Activated CD4-positive, alpha-beta T cell treated with anti-CD3 and anti-CD28 coated beads, Interleukin-2, amount 10 ng/mL, durations not matched to agents 7 days and 5 days (primary cell): ENCODE results near the gene ARMC12. TPM values are rescaled to one million over a fixed set of nuclear protein-coding genes. Genes with fewer than 3 reads are reported as not detected.
"Not testable (repeated sequence)": the region's sequence is repeated elsewhere in the genome, so short reads cannot be mapped to it uniquely, and the experiment has no call there.

Experiments used
- CTCF ChIA-PET: fragments of 350-600 bp; sonication (Branson Sonifier 250); formaldehyde crosslinking; loops from one replicate; lab custom pipeline; 2021; ENCODE audit warnings: antibody characterized with exemption; lab: Charles Lee
- POLR2A ChIA-PET: fragments of 350-600 bp; sonication (Branson Sonifier 250); formaldehyde crosslinking; loops from one replicate; lab custom pipeline; 2021; ENCODE audit warnings: antibody characterized with exemption; lab: Charles Lee
- DNase-seq: peaks from one replicate; pipeline ENCODE4 v3.0.0-alpha.2; 2020
- H3K27ac Mint-ChIP-seq: one replicate; pipeline ENCODE4 v1.8.0; 2021; ENCODE audit warnings: mild to moderate bottlenecking, moderate library complexity, mixed read lengths
- H3K27me3 Mint-ChIP-seq: one replicate; pipeline ENCODE4 v1.8.0; 2021; ENCODE audit warnings: mixed read lengths
- H3K36me3 Mint-ChIP-seq: one replicate; pipeline ENCODE4 v1.8.0; 2021; ENCODE audit warnings: low read depth, mixed read lengths
- H3K4me1 Mint-ChIP-seq: one replicate; pipeline ENCODE4 v1.8.0; 2021; ENCODE audit warnings: mixed read lengths
- H3K4me3 Mint-ChIP-seq: one replicate; pipeline ENCODE4 v1.8.0; 2021; ENCODE audit warnings: mild to moderate bottlenecking, moderate library complexity, mixed read lengths
- H3K9me3 Mint-ChIP-seq: one replicate; pipeline ENCODE4 v1.8.0; 2021; ENCODE audit warnings: mixed read lengths
- total RNA-seq, 2 experiments: library from RNA; stranded (reverse); gene quantifications; one replicate each; pipeline ENCODE4 v1.2.3, GENCODE V29; 2021

Gene ARMC12
- total RNA-seq, 2 experiments from 2014 or later: 1.2 to 1.6 TPM

GRCh38 chr6:35729722-35730121, 7.1 kb upstream of the ARMC12 start:
- Mint-ChIP-seq H3K9me3 (no peaks in the 10 kb centered on the region), H3K4me3 (peak overlapping the region; percentile 0)
- CTCF ChIA-PET: no interaction called here

GRCh38 chr6:35730745-35731413, 6.0 kb upstream of the ARMC12 start:
- Mint-ChIP-seq H3K36me3 (no peaks in the 10 kb centered on the region), H3K4me1 (peaks cover 81% of the 10 kb centered on the region), H3K4me3 (peak overlapping the region; percentile 88), H3K27me3 (no peaks in the 10 kb centered on the region), H3K27ac (peak overlapping the region; percentile 99), H3K9me3 (no peaks in the 10 kb centered on the region)
- CTCF ChIA-PET: interaction anchor here (0.6 kb wide), 1 partner anchor 1542 kb away, joined by 3 read pairs; no protein-coding TSS in a partner anchor
- DNase-seq: no peak
- POLR2A ChIA-PET: no interaction called here

More at GRCh38 chr6:35729722-35730121, 7.1 kb upstream of the ARMC12 start:
- no peak for DNase-seq
- POLR2A ChIA-PET: no interaction called here
- H3K4me1 Mint-ChIP-seq: peaks cover 82% of the 10 kb centered on the region
- no peaks in the 10 kb centered on the region for H3K36me3 Mint-ChIP-seq
- H3K27ac Mint-ChIP-seq: peak overlapping the region; percentile 99
- no peaks in the 10 kb centered on the region for H3K27me3 Mint-ChIP-seq

- POLR2A ChIA-PET: no interaction called here
- Mint-ChIP-seq H3K4me1 (peaks cover 81% of the 10 kb centered on the region), H3K36me3 (no peaks in the 10 kb centered on the region), H3K4me3 (peak overlapping the region; percentile 88), H3K27ac (peak overlapping the region; percentile 99), H3K9me3 (no peaks in the 10 kb centered on the region), H3K27me3 (no peaks in the 10 kb centered on the region)
- CTCF ChIA-PET: interaction anchor here (0.6 kb wide), 2 partner anchors 211 to 1541 kb away, joined by 3 read pairs; no protein-coding TSS in a partner anchor
- DNase-seq: peak; percentile 97
Measured at GRCh38 chr6:35731414-35731735, 5.5 kb upstream of the ARMC12 start.

- peaks cover 79% of the 10 kb centered on the region for H3K4me1 Mint-ChIP-seq
- H3K9me3 Mint-ChIP-seq: no peaks in the 10 kb centered on the region
- no peaks in the 10 kb centered on the region for H3K27me3 Mint-ChIP-seq
- H3K4me3 Mint-ChIP-seq: peak overlapping the region; percentile 88
- H3K36me3 Mint-ChIP-seq: no peaks in the 10 kb centered on the region
- H3K27ac Mint-ChIP-seq: peak overlapping the region; percentile 99
- ChIA-PET CTCF (interaction anchor here (0.6 to 0.9 kb wide), 4 partner anchors 145 to 1541 kb away, joined by 3 read pairs; no protein-coding TSS in a partner anchor), POLR2A (interaction anchor here (0.7 kb wide), 1 partner anchor 63 kb away, joined by 3 read pairs; no protein-coding TSS in a partner anchor)
- peak; percentile 97 for DNase-seq
Measured at GRCh38 chr6:35731736-35732532, 4.9 kb upstream of the ARMC12 start.

- H3K4me3 Mint-ChIP-seq: no peak overlapping the region
- no peaks in the 10 kb centered on the region for H3K36me3 Mint-ChIP-seq
- CTCF ChIA-PET: interaction anchor here (0.5 to 1.5 kb wide), 8 partner anchors 8 to 181 kb away, joined by 3 to 5 read pairs (median 4); no protein-coding TSS in a partner anchor
- peaks cover 73% of the 10 kb centered on the region for H3K4me1 Mint-ChIP-seq
- H3K9me3 Mint-ChIP-seq: no peaks in the 10 kb centered on the region
- H3K27me3 Mint-ChIP-seq: no peaks in the 10 kb centered on the region
- no peak for DNase-seq
- POLR2A ChIA-PET: no interaction called here
- no peak overlapping the region for H3K27ac Mint-ChIP-seq
Measured at GRCh38 chr6:35733633-35734032, 3.2 kb upstream of the ARMC12 start.

GRCh38 chr6:35734319-35734718, 2.5 kb upstream of the ARMC12 start:
- POLR2A ChIA-PET, H3K27me3 Mint-ChIP-seq: not testable (repeated sequence)

GRCh38 chr6:35735452-35735851, 1.4 kb upstream of the ARMC12 start:
- CTCF ChIA-PET: interaction anchor here (0.6 to 2.7 kb wide), 12 partner anchors 8 to 258 kb away, joined by 3 to 41 read pairs (median 6); no protein-coding TSS in a partner anchor
- peaks cover 56% of the 10 kb centered on the region for H3K4me1 Mint-ChIP-seq
- no peaks in the 10 kb centered on the region for H3K36me3 Mint-ChIP-seq
- H3K4me3 Mint-ChIP-seq: no peak overlapping the region
- H3K27ac Mint-ChIP-seq: no peak overlapping the region
- DNase-seq: no peak
- H3K9me3 Mint-ChIP-seq: no peaks in the 10 kb centered on the region
- no peaks in the 10 kb centered on the region for H3K27me3 Mint-ChIP-seq
- POLR2A ChIA-PET: no interaction called here

More at GRCh38 chr6:35734319-35734718, 2.5 kb upstream of the ARMC12 start:
- H3K9me3 Mint-ChIP-seq, H3K27ac Mint-ChIP-seq, H3K4me3 Mint-ChIP-seq, DNase-seq, H3K36me3 Mint-ChIP-seq: not testable (repeated sequence)
- H3K4me1 Mint-ChIP-seq: peaks cover 66% of the 10 kb centered on the region
- CTCF ChIA-PET: interaction anchor here (0.6 to 1.5 kb wide), 6 partner anchors 17 to 502 kb away, joined by 3 to 5 read pairs (median 3); no protein-coding TSS in a partner anchor

- H3K27ac Mint-ChIP-seq: peak overlapping the region; percentile 66
Measured at GRCh38 chr6:35736253-35736894, 458 bp upstream of the ARMC12 start.

GRCh38 chr6:35737413-35738211, 780 bp downstream of the ARMC12 start:
- peak; percentile 50 for DNase-seq
- CTCF ChIA-PET: interaction anchor here (0.6 to 2.7 kb wide), 34 partner anchors 9 to 442 kb away, joined by 3 to 41 read pairs (median 4); no protein-coding TSS in a partner anchor
- H3K4me1 Mint-ChIP-seq: peaks cover 41% of the 10 kb centered on the region
- no peaks in the 10 kb centered on the region for H3K27me3 Mint-ChIP-seq
- H3K9me3 Mint-ChIP-seq: no peaks in the 10 kb centered on the region
- no peak overlapping the region for H3K4me3 Mint-ChIP-seq
- peak overlapping the region; percentile 88 for H3K27ac Mint-ChIP-seq
- POLR2A ChIA-PET: no interaction called here
- H3K36me3 Mint-ChIP-seq: no peaks in the 10 kb centered on the region

More at GRCh38 chr6:35736253-35736894, 458 bp upstream of the ARMC12 start:
- Mint-ChIP-seq H3K9me3 (no peaks in the 10 kb centered on the region), H3K4me3 (no peak overlapping the region), H3K4me1 (peaks cover 48% of the 10 kb centered on the region), H3K36me3 (no peaks in the 10 kb centered on the region), H3K27me3 (no peaks in the 10 kb centered on the region)
- DNase-seq: peak; percentile 90
- POLR2A ChIA-PET: interaction anchor here (0.5 to 1.1 kb wide), 4 partner anchors 19 to 467 kb away, joined by 3 to 4 read pairs (median 3); no protein-coding TSS in a partner anchor
- CTCF ChIA-PET: interaction anchor here (0.5 to 2.7 kb wide), 35 partner anchors 9 to 1248 kb away, joined by 3 to 41 read pairs (median 4); no protein-coding TSS in a partner anchor

- no peaks in the 10 kb centered on the region for H3K9me3 Mint-ChIP-seq
- CTCF ChIA-PET: interaction anchor here (1.3 kb wide), 1 partner anchor 155 kb away, joined by 3 read pairs; no protein-coding TSS in a partner anchor
- no peak for DNase-seq
- H3K27ac Mint-ChIP-seq: no peak overlapping the region
- POLR2A ChIA-PET: no interaction called here
- H3K36me3 Mint-ChIP-seq: no peaks in the 10 kb centered on the region
- no peaks in the 10 kb centered on the region for H3K27me3 Mint-ChIP-seq
- H3K4me1 Mint-ChIP-seq: peaks cover 26% of the 10 kb centered on the region
- no peak overlapping the region for H3K4me3 Mint-ChIP-seq
Measured at GRCh38 chr6:35739645-35740524, 3.1 kb downstream of the ARMC12 start.

- ChIA-PET CTCF (interaction anchor here (0.7 kb wide), 1 partner anchor 307 kb away, joined by 3 read pairs; no protein-coding TSS in a partner anchor), POLR2A (no interaction called here)
- Mint-ChIP-seq H3K36me3 (no peaks in the 10 kb centered on the region), H3K27ac (no peak overlapping the region), H3K4me3 (no peak overlapping the region), H3K4me1 (peaks cover under 1% of the 10 kb centered on the region), H3K27me3 (peaks cover under 1% of the 10 kb centered on the region), H3K9me3 (peaks cover 11% of the 10 kb centered on the region)
- DNase-seq: no peak
Measured at GRCh38 chr6:35742842-35743241, 6.0 kb downstream of the ARMC12 start.
